Measurements from ENCODE around the gene TCF4.

DNA sequence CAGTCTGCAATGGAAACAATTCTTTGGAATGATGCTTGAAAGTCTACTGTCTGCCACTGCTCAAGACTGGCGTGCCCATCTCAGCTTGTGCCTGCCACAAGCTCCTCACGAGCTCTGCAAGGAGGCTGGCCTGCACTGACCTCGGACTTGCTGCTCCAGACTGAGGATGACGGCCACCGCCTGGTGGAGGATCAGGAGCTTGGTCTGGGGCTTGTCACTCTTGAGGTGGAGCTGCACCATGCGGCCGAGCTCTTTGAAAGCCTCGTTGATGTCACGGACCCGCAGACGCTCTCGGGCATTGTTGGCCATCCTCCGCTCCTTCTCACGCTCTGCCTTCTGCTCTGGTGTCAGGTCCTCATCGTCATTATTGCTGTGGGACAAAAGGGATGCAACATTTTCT is 359.3 kb downstream of the TCF4 start:
- TF ChIP-seq TRIM28 (IDR thresholded peaks at IDR 0.05; ENCODE audit: borderline replicate concordance, low read length) = no peak
- TF ChIP-seq ZNF19 (tag by site-specific recombination; IDR thresholded peaks at IDR 0.05; ENCODE audit: low read depth) = no peak
- TF ChIP-seq ZNF133 (tag by site-specific recombination; IDR thresholded peaks at IDR 0.05) = no peak
- TF ChIP-seq ZNF785 (tag by site-specific recombination; IDR thresholded peaks at IDR 0.05) = no peak
- TF ChIP-seq SP3 (tag by site-specific recombination; IDR thresholded peaks at IDR 0.05) = no peak
- TF ChIP-seq, protein P1, sequence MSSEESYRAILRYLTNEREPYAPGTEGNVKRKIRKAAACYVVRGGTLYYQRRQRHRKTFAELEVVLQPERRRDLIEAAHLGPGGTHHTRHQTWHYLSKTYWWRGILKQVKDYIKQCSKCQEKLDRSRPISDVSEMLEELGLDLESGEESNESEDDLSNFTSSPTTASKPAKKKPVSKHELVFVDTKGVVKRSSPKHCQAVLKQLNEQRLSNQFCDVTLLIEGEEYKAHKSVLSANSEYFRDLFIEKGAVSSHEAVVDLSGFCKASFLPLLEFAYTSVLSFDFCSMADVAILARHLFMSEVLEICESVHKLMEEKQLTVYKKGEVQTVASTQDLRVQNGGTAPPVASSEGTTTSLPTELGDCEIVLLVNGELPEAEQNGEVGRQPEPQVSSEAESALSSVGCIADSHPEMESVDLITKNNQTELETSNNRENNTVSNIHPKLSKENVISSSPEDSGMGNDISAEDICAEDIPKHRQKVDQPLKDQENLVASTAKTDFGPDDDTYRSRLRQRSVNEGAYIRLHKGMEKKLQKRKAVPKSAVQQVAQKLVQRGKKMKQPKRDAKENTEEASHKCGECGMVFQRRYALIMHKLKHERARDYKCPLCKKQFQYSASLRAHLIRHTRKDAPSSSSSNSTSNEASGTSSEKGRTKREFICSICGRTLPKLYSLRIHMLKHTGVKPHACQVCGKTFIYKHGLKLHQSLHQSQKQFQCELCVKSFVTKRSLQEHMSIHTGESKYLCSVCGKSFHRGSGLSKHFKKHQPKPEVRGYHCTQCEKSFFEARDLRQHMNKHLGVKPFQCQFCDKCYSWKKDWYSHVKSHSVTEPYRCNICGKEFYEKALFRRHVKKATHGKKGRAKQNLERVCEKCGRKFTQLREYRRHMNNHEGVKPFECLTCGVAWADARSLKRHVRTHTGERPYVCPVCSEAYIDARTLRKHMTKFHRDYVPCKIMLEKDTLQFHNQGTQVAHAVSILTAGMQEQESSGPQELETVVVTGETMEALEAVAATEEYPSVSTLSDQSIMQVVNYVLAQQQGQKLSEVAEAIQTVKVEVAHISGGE (tag by site-specific recombination; conservative IDR thresholded peaks at IDR 0.05; ENCODE audit: low read depth) = no peak
- TF ChIP-seq, protein P2, sequence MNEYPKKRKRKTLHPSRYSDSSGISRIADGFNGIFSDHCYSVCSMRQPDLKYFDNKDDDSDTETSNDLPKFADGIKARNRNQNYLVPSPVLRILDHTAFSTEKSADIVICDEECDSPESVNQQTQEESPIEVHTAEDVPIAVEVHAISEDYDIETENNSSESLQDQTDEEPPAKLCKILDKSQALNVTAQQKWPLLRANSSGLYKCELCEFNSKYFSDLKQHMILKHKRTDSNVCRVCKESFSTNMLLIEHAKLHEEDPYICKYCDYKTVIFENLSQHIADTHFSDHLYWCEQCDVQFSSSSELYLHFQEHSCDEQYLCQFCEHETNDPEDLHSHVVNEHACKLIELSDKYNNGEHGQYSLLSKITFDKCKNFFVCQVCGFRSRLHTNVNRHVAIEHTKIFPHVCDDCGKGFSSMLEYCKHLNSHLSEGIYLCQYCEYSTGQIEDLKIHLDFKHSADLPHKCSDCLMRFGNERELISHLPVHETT (tag by site-specific recombination; IDR thresholded peaks at IDR 0.05) = no peak
- TF ChIP-seq, protein P3, sequence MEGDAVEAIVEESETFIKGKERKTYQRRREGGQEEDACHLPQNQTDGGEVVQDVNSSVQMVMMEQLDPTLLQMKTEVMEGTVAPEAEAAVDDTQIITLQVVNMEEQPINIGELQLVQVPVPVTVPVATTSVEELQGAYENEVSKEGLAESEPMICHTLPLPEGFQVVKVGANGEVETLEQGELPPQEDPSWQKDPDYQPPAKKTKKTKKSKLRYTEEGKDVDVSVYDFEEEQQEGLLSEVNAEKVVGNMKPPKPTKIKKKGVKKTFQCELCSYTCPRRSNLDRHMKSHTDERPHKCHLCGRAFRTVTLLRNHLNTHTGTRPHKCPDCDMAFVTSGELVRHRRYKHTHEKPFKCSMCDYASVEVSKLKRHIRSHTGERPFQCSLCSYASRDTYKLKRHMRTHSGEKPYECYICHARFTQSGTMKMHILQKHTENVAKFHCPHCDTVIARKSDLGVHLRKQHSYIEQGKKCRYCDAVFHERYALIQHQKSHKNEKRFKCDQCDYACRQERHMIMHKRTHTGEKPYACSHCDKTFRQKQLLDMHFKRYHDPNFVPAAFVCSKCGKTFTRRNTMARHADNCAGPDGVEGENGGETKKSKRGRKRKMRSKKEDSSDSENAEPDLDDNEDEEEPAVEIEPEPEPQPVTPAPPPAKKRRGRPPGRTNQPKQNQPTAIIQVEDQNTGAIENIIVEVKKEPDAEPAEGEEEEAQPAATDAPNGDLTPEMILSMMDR (tag by site-specific recombination; IDR thresholded peaks at IDR 0.05) = no peak
